Keratinocyte (primary cell): ENCODE measurements around the gene HNRNPLL. TPM values are rescaled to one million over a fixed set of nuclear protein-coding genes. Genes with fewer than 3 reads are reported as not detected.

Experiments used
- DNase-seq: peaks from one replicate; pipeline ENCODE4 v3.0.0-alpha.2; 2011; ENCODE audit warnings: low read depth, missing footprints, low spot score
- FAIRE-seq: peaks from 2 replicates; lab custom pipeline; 2011; peaks lifted over from hg19 to GRCh38; lab: Jason Lieb, UNC
- H2AFZ ChIP-seq: 2 replicates; pipeline ENCODE4 v1.6.0; 2012; ENCODE audit warnings: low read length, control low read depth, inconsistent platforms; ENCODE audit not compliant: control insufficient read depth
- H3K27ac ChIP-seq: 2 replicates; pipeline ENCODE4 v1.5.1; 2011; ENCODE audit warnings: low read length; ENCODE audit not compliant: control insufficient read depth, insufficient read depth
- H3K27me3 ChIP-seq: 3 replicates; pipeline ENCODE4 v1.6.0; 2011; ENCODE audit warnings: low read length; ENCODE audit not compliant: control insufficient read depth, insufficient read depth; ENCODE audit errors: extremely low read depth
- H3K36me3 ChIP-seq, 2 experiments: 2 replicates in 1 of 2; 3 replicates in 1 of 2; pipeline ENCODE4 v1.5.1; 2011; ENCODE audit warnings: low read length in 2 of 2, mild to moderate bottlenecking in 1 of 2; ENCODE audit not compliant: control insufficient read depth in 2 of 2, insufficient read depth in 2 of 2; ENCODE audit errors: extremely low read depth in 1 of 2
- H3K4me1 ChIP-seq: 3 replicates; pipeline ENCODE4 v1.5.1; 2011; ENCODE audit warnings: low read length; ENCODE audit not compliant: control insufficient read depth, insufficient read depth; ENCODE audit errors: extremely low read depth
- H3K4me2 ChIP-seq: 3 replicates; pipeline ENCODE4 v1.6.0; 2011; ENCODE audit warnings: low read depth, low read length; ENCODE audit not compliant: control insufficient read depth, insufficient read depth; ENCODE audit errors: extremely low read depth
- H3K4me3 ChIP-seq, 3 experiments: fragments of 200-600 bp in 1 of 3; sonication (generic) in 1 of 3; 2 replicates in 2 of 3; 3 replicates in 1 of 3; pipeline ENCODE4 v1.5.1; 2011 to 2016; ENCODE audit warnings: low read length in 3 of 3, mild to moderate bottlenecking in 3 of 3, control low read depth in 2 of 3, inconsistent platforms in 1 of 3, low read depth in 1 of 3, mixed read lengths in 1 of 3, mixed run types in 1 of 3, moderate library complexity in 1 of 3; ENCODE audit not compliant: control insufficient read depth in 2 of 3, insufficient read depth in 2 of 3; ENCODE audit errors: extremely low read depth in 1 of 3
- H3K79me2 ChIP-seq: 2 replicates; pipeline ENCODE4 v1.6.0; 2012; ENCODE audit warnings: low read length; ENCODE audit not compliant: control insufficient read depth, insufficient read depth
- H3K9ac ChIP-seq: 3 replicates; pipeline ENCODE4 v1.6.0; 2011; ENCODE audit warnings: low read length; ENCODE audit not compliant: control insufficient read depth, insufficient read depth; ENCODE audit errors: extremely low read depth
- H3K9me1 ChIP-seq: 3 replicates; pipeline ENCODE4 v1.6.0; 2011; ENCODE audit warnings: low read length; ENCODE audit not compliant: control insufficient read depth, insufficient read depth; ENCODE audit errors: extremely low read depth
- H3K9me3 ChIP-seq: 2 replicates; pipeline ENCODE4 v1.5.1; 2012; ENCODE audit warnings: low read depth, low read length; ENCODE audit not compliant: control insufficient read depth
- H4K20me1 ChIP-seq: 3 replicates; pipeline ENCODE4 v1.6.0; 2011; ENCODE audit warnings: low read length; ENCODE audit not compliant: control insufficient read depth, insufficient read depth; ENCODE audit errors: extremely low read depth
- CTCF ChIP-seq, 3 experiments: IDR thresholded peaks in 1 of 3; conservative IDR thresholded peaks in 1 of 3; optimal IDR thresholded peaks in 1 of 3; 2 replicates in 2 of 3; 3 replicates in 1 of 3; pipeline versions ENCODE3 to v1.5.1; 2011; ENCODE audit warnings: low read length in 3 of 3, mild to moderate bottlenecking in 3 of 3, moderate library complexity in 2 of 3, control low read depth in 1 of 3, inconsistent platforms in 1 of 3; ENCODE audit not compliant: insufficient read depth in 2 of 3; ENCODE audit errors: extremely low read depth in 1 of 3
- EZH2 ChIP-seq: IDR thresholded peaks from one replicate; pipeline ENCODE4 v1.6.1; 2012; ENCODE audit warnings: inconsistent platforms, mild to moderate bottlenecking, low read length, moderate library complexity
- dilution Hi-C: fragments of 300-500 bp; cut with MboI; formaldehyde crosslinking; loops from one replicate; pipeline ENCODE4 v1.7.0; 2020; ENCODE audit warnings: low sequenced_read_pairs; ENCODE audit not compliant: extremely low pct_ligation_motif_present
- polyA plus RNA-seq, 5 experiments: library from polyadenylated mRNA; depleted of rRNA in 3 of 5; stranded (reverse) in 3 of 5; stranded (forward) in 1 of 5; unstranded in 1 of 5; fragments of >200 nt; gene quantifications; 1 replicate in 1 of 5; 2 replicates in 3 of 5; 3 replicates in 1 of 5; pipeline versions ENCODE4 v1.2.1 to v1.2.3, GENCODE V29; 2011 to 2012; ENCODE audit warnings: missing spikeins in 2 of 5, low read depth in 1 of 5, low replicate concordance in 1 of 5

Gene HNRNPLL
- polyA plus RNA-seq, 1 donor (not counting 4 experiments of a cell fraction or from before 2014, with no cell fraction given): 53.8 TPM

GRCh38 chr2:38532366-38532765 is 70.4 kb downstream of the HNRNPLL start:
- Histone ChIP-seq H3K4me2 (no peak overlapping the region), H4K20me1 (no peaks in the 10 kb centered on the region), H3K27ac (no peak overlapping the region), H3K9ac (no peak overlapping the region), H3K9me1 (no peaks in the 10 kb centered on the region), H3K9me3 (no peaks in the 10 kb centered on the region), H3K27me3 (no peaks in the 10 kb centered on the region), H3K4me3 (no peak overlapping the region), H2AFZ (no peak overlapping the region), H3K36me3 (no peaks in the 10 kb centered on the region), H3K79me2 (no peaks in the 10 kb centered on the region), H3K4me1 (peaks cover 3% of the 10 kb centered on the region)
- dilution Hi-C loops: no loop called here
- DNase-seq: no peak
- FAIRE-seq: no peak
- no peak for TF ChIP-seq CTCF (optimal IDR thresholded peaks at IDR 0.05 in 1 of 3, IDR thresholded peaks at IDR 0.05 in 1 of 3, conservative IDR thresholded peaks at IDR 0.05 in 1 of 3; ENCODE audit: extremely low read depth in 1 of 3, insufficient read depth in 2 of 3, low read length in 3 of 3)
- TF ChIP-seq EZH2: no peak

DNA sequence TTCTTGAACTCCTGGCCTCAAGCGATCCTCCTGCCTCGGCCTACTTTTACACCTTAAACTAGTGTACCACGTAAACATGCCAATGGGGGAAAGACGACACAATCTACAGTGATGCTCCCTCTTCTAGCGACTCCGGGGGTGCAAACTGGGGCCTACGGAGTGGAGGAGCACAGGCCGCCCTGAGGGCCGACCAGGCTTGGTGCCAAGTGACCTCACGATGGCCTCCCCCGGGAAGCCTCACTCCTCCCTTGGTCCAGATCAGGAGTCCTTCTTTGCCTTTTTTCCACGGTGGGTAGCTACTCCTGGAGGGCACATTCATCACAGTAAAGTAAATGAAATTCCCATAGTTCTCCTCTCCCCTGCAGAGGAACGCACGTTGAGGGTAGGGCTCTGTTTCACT is 73.5 kb downstream of the HNRNPLL start:
- FAIRE-seq: no peak
- no peaks in the 10 kb centered on the region for H3K36me3 ChIP-seq

More for the DNA sequence above, 73.5 kb downstream of the HNRNPLL start:
- Histone ChIP-seq H3K27ac (no peak overlapping the region), H3K9me1 (no peaks in the 10 kb centered on the region), H2AFZ (no peak overlapping the region), H3K9ac (no peak overlapping the region), H3K4me1 (no peaks in the 10 kb centered on the region), H4K20me1 (no peaks in the 10 kb centered on the region), H3K4me2 (no peak overlapping the region), H3K27me3 (no peaks in the 10 kb centered on the region), H3K9me3 (no peaks in the 10 kb centered on the region), H3K79me2 (no peaks in the 10 kb centered on the region), H3K4me3 (no peak overlapping the region)
- no peak for DNase-seq
- TF ChIP-seq CTCF (optimal IDR thresholded peaks at IDR 0.05 in 1 of 3, IDR thresholded peaks at IDR 0.05 in 1 of 3, conservative IDR thresholded peaks at IDR 0.05 in 1 of 3; ENCODE audit: extremely low read depth in 1 of 3, insufficient read depth in 2 of 3, low read length in 3 of 3): no peak
- no peak for TF ChIP-seq EZH2
- dilution Hi-C loops: no loop called here
